Stimulated activated naive CD4-positive, alpha-beta T cell treated with Interleukin-2 at 50 U/mL for 16 hours (primary cell): ENCODE results near the gene COMT.

Source experiments
- DNase-seq: peaks from one replicate; lab custom pipeline; 2025; lab: John Stamatoyannopoulos, UW

COMT gene

DNA sequence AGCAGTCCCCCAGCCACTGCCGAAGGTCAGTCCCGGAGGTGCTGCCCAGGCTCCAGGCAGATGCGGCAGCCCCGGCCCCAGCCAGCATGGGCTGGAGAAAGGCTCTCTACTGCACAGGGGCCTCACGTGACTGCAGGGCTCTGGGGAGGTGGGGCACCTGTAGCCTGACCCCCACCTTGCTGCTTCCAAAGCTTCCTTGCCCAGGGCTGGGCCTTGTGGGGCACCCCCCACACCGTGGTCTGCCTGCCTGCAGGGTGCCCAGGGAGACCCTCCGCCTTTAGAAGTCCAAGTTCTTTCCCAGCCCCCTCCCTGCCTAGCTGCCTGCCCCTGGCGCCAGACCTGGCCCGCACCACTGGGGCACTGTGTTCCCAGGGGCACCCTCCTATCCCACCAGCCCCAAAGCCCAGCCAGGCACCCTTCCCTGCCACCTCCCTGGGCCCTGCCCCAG, 28.5 kb downstream of the COMT start:
- no peak for DNase-seq

DNA sequence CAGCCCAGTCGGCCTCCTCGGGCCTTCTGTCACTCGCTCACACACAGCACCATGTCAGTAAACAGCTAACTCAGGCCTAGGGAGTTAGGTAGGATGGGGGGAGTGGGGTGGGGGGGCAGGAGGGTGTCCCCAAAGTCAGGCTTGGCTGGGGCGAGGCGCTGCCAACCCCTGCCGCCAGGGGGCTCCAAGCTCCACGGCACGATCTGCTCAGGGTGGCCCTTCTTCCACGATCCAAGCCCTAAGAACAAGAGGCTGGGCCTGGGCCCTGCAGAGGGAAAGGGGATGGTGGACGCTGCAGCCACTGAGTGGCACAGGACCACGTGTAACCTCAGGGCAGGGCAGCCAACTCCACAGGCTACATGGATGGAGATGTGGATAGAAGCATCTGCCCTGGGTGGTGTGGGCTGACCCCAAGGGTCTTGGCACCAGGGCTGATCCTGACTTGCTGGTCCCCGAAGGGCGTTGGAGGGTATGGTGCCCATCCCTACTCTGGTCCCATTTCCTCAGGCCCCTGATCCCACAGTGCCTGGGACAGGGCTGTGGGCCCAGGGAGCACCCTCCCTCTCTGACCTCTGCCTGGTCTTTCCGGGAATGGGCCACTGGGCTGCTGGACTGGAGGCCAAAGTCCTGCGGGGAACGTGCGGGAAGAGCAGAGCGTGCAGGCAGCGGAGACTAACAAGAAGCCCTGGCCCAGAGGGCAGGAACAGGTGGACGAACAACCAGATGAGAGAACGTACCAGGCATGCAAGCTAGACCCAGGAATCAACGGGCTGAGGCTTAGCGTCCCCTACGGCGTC, 29.1 kb downstream of the COMT start:
- DNase-seq: peak; percentile 60

DNA sequence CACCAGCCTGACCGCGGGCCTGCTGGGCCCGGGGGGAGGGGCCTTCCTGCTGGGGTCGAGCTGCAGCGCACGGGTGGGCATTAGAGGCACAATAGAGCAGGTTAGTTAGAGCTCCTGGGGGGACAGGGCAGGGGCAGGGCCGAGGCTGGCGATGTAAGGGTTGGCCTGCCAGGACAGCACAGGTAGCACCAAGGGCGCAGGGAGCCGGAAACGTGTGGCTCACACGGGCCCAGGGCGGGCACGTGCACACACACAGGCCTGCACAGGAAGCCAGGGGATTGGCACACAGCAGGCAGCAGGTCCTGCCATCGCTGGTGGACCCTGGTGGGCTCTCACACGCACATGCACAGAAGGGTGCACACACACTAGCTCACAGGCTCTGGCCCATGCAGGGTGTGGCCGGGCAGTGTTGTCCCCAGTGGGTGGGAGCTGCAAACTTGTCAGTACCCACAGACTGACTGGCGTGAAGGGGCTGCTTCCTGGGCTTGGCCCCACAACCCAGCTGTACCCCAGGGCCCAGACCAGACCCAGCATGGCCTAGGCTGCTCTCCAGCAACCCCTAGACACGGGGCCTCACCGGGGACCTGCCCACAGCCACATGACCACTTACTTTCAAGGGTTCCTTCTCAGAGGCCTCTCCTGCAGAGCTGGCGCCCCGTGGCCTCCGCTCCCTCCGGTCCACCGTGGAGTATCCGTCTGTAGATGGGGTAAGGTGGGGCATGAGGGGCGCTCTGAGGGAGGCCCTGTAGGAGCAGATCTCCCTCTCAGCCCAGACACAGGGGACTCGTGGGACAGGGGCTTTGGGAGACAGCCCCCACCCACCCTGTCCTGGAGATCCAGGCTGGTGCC, 29.9 kb downstream of the COMT start:
- no peak for DNase-seq

DNA sequence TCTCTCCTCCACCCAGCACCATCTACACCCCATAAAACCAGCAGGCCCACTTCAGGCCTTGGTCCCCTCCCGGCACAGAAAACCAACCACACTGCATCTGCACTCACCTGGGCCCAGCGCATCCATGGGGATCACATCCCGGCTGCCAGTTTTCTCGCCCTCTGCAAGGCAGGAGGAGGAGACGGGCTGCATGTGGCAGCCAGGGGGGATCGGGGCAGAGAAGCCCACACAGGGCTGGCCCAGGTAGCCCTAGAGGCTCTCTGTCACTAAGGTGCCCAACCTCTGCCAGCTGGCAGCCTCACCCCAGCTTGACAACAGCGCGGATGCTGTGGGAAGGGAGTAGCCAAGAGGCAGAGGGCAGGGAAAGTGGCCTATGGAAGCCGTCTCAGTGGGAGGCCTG, 30.7 kb downstream of the COMT start:
- no peak for DNase-seq

DNA sequence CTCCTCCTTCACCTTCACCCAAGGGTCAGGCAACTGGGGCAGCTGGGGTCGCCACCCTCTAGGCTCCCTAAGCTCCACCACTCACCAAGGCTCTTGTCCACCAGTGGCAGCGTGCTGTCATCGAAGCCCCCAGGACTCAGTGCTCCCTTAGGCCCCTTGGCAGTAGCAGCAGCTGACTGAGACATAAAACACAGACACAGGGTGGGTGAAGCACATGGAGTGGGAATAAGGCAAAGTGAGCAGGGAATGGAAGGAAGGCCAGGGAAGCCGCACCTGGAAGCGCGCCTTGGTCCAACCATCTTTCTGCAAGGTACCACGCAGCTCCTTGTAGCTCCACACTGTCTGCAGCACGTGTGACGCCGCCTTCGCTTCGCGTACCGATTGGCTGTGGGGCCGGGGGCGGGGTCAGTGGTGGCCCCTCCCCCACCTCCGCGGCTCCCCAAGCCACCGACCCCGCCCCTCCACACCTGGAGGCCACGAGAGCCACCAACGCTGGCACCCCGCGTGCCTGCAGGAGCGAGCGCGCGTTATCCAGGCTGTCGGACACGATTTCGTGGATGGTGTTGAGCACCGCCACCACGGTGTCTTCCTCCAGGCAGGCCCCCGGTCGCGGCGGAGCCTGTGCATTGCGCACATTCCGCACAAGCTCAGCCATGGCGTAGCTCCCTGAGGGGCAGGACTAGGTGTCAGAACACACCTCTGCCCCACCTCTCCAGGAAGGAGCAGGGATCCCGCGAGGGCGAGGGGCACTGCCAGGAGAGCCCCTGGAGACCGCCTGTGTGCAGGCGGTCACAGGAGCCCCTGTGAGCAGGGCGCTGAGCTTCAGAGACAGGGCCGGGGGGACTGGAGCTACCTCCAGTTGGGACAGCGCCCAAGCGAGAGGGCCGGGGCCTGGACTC, 31.3 kb downstream of the COMT start:
- no peak for DNase-seq

DNA sequence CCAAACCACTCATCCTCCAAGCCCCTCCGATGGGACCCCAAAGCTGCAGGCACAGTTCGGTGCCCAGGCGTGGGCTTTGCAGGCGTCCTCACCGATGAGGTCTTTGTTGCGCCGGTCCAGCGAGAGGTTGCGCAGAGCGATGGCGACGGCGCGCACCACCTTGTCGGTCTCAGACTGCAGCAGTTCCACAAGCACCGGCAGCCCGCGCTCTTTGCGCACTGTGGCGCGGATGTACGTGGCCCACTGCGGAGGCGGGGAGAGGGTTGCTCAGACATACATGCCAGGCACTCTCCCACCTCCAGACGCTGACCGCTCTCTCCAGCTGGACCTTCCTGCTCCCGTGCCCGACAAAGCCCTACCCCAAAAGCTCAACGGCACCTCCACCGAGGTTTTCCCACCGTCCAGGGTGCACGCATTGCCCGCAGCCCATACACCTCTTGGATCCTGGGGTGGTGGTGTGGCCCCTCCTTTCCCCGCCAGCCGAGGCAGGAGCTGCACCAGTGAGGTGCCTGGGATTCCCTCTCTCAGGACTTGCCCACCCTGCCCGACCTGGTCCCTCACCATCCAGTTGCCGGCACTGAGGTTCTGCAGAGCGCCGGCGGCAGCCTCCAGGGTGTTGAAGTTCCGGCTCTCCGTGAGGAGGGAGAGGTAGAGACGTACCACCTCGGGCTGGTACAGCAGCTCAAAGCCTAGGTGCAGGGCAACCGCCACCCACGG, 32.1 kb downstream of the COMT start:
- DNase-seq: no peak

DNA sequence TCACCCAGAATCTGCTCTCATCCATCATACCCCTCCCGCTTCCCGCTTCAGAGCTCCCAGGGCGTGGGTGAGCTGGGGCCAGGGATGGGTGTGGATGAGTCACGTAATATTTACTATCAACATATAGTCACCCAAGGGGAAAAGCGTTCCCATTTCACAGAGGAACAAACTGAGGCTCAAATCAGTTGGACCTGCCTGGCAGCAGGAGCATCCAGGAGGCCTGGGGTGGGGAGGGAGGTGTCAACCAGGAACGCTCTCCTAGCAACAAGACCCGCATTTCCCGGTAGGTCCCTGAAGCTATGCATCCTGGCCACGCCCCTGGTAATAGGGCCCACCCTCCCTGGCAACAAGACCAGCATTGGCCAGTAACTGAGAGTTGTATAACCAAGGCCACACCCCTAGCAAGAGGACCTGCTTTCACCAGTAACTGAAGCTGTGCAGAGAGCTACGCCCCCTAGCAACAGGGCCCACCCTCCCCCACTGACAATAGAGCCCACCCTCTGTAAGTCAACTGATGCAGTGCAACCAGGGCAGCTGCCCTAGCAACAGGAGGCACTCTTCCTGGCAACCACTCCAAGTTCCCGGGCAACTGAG, 32.8 kb downstream of the COMT start:
- DNase-seq: no peak

DNA sequence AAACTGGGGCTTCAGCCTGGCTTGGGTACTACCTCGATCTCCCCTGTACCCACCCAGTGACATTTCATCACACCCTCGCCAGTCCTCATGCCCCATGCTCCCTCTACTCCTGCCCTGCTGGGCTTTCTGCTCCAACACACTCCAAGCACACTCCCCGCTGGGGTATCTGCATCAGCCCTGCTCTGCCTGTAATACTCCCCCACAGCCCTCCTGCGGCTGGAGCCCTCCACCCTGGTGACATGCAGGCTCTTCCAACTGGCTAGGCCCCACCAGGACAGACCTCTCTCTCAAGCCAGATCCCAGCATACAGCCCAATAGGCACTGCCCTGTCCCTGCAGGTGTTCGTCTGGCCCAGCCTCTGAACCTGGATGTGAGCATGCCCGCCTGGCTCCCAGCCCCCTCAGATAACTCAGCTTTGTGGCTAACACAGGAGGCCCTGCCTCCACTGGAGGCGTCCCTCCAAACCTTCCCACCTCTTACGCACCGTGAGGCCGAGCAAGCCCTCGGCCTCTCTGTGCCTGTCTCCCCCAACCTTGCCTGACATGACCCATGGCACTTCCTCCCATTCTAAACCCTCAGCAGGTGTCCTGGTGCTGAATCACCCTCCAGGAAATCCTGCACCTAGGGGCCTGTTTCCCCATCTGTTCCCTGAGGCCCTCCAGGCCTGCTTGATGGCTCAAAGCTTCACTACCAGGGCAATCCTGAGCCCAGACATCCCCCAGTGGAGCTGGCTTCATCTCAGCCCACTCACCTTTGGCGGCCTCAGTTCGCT, 33.5 kb downstream of the COMT start:
- DNase-seq: no peak

DNA sequence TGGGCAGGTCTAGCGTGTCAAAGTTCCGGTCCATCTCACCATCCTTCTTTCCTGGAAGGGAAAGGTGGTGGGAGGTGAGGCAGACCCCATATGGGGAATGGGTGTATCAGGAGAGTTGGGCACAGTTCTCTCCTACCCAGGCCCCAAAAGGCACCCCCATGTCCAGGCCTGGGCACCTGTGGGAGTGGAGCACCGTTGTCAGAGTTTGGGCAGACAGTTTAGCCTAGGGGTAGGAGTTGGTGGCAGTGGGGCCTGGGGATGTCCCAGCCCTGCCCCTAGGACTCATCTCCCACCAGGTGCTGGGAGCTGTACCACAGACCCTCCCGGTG, 34.1 kb downstream of the COMT start:
- DNase-seq: no peak

DNA sequence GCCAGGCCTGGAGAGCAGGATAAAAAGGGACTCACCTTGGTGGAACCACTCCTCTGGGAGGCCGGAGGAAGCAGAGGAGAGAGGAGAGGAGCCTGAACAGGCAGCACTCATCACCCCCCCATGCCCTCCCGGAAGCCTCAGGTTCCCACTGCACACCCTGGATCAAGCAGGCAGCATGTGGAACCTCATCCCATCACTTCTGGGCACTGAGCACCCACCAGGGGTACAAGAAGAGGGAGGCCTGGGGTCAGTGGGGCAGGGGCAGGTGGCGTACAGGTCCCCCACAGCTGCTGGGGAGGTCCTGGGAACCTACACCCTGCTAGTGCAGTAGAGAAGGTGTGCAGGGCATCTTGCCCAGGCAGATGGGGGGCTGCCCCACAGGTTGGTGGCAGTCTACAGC, 35.1 kb downstream of the COMT start:
- no peak for DNase-seq

DNA sequence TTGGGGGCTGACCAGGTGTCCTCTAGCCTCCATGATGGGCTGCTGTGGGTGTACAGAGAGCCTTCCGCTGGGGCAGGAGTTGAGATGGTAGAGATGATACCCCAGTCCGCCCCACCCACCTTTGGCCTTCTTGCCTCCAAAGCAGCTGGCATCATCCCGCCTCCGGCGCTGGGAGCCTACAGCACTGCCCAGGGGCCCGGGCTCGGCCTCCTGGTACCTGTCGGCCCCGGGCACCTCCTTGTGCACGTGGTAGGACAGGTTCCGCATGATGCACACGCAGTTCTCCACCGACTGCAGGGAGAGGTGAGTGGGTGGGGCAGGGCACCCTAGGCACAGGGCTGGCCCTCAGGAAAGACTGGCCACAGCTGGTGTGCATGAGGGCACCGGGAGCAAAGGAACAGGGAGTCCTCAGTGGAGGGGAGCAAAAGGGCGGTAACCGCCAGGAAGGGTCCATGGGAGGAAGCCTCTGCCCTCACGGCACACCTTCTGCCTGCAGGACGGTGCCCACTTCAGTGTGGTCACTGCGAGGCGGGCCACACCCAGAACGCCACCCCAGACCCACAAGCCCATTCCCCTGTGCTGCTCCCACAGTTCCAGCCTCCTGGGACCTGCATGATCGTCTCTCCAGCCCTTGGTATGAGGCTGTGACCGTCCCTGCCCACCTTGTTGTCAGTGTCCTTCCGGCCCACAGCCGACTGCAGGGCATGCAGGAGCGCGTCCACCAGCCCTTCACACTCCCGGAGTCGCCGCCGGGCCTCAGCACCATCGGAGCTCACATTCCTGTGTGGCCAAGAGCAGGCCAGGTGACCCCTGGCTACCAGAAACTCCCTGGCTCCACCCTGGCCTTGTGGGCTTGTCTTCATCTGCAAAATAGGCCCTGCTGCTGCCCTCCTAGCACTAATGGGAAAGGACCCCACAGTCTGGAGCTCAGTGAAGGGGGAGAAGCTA, 36.0 kb downstream of the COMT start:
- no peak for DNase-seq

DNA sequence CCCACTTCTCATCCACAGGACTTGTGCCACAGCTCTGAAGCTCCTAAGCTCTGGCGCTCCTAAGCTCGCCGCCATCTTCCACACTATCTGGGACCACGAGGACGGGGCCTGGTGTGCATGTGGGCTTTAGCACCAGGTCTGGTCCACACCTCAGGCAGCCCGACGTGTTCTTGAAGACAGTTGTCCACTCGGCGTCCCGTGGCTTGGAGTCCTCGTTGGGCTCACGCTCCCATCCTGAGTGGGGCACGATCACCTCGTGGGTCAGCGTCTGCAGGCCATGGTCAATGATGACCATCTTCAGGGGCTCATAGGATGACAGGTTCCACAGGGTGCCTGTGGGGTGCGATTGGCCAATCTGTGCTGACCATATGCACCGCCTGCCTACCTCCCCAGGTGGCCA, 37.2 kb downstream of the COMT start:
- DNase-seq: no peak

DNA sequence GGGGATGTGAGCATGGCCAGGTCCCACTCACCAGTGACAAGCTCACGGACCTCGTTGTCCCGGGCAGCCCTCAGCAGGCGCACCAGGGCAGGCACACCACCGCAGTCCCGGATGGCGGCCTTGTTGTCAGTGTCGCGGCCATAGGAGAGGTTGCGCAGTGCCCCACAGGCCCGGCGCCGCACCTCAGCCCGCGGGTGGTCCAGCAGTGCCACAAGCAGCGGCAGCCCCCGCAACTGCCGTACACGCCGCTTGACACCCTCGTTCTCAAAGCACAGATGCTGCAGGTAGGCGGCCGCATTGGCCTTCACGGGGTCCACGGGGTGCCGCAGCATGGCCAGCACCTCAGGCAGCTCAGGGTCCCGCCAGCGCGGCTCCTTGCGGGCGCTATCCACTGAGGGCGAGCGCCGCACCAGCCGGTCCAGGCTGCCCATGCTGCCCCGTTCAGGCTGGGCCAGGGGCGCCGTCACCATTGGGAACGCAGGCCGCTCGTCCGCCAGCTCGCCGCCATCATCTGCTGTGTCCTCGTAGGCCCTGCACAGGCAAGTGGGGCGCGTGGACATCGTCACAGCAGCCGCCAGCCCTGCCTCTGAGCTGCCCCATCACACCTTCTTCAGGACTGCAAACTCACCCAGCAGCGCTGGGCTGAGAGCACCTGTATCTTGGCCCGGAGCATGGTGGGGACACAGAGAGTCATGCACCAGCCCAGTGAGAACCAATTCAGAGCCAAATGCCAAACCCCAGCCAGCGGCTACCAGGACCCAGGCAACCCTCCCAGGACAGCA, 38.3 kb downstream of the COMT start:
- DNase-seq: no peak

DNA sequence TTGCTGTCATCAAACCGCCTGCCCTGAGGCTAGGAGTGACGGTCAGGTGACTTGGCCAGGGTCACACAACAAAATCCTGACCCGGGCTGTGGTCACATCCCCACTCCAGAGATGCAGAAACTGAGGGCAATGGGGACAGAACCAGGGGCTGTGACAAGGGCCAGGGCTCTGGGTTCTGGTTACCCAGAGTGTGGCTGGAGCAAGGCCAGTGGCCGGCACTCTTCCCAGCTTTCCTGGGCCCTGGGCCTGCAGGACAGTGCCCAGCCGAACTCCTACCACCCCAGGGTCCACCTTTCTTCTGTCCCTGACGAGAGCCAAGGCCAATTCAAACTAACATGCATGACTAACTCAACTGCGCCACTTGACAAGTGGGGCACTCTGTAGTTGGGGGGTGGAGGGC, 39.2 kb downstream of the COMT start:
- DNase-seq: no peak

DNA sequence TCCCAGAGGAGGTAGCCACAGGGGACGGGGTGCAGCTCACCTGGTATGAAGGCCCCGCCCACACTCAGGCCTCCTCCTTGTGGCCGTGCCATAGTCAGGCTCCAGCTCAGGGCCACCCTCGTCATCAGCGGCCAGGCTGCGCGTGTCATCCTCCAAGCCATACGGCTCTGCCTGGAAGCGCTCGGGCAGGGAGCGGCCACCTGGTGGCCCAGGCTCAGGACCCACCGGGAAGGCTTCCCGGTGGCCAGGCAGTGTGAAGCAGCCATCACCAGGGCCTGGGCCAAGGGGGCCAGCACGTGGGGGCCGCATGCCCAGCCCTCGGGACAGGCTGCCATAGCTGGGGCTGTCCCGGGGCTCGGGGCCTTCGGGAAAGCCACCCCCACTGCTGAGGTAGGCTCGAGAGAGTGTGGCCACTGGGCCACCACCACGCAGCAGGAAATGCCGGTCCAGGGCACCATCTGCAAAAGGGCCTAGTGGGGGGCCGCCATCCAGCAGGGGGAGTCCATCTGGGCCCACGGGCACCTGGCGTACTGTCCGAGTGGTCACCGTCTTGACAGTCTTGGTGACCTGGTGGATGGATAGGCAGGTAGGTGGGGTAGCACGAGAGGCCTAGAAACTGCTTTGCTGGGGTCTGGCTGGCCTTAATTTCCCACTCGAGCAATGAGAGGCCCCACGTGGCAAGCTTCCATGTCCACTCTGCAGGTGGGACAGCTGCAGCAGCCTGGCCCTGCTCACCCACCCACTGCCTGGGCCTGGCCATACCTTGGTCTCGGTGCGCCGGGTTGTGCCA, 39.8 kb downstream of the COMT start:
- DNase-seq: no peak

DNA sequence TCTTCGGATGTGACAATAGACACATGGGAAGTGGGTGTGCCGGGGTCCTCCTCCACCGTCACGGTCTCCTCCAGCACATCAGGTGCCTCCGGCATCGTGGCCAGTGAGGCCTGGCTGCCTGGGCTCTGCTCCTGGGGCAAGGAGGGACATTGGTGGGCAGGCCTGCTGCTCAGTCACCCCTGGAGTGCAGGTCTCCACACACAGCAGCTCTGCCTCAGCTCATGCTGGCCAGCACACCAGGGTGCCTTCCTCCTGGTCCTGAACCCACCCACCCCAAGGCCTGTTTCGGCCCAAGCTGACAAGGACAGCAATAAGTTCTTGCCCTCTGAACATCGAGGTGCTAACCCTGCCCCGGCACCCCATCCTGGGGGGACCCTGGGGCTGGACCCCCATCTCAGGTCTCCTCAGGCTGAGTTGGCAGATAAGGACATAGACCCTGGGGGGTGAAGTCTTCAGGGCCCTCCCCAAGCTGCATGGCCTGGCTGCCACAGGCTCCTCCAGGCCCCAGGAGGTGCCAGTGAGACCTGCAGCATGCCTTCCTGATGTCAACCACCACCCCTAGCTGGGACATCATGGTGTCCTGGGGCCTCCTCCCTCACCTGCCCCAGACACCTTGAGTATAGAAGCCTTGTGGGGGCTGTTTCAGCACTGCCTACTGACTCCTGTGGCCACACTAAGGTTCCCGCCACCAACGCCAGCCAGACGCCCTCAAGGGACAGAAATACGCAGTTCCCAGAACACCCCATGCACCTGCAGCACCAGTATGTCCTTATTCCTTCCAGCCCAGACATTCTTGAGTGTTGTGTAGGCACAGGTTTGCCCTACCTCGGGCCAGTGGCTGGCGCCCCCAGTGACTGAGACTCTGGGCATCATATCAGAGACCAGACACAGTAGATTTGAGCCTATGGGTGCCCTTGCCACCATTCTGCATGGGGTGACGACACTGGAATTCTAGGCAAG, 40.7 kb downstream of the COMT start:
- DNase-seq: no peak
